ENCODE results near the gene POU2F1.

GRCh38 chr1:167404161-167404888, 183.6 kb downstream of the POU2F1 start:
- TF ChIP-seq CTCF (IDR thresholded peaks at IDR 0.05) (no peak), POLR2A (IDR thresholded peaks at IDR 0.05) (no peak)
